GM12878 (cell line): Measurements from ENCODE around the gene ACTR1B. TPM values are rescaled to one million over a fixed set of nuclear protein-coding genes. Genes with fewer than 3 reads are reported as not detected.

Experiments used
- ATF2 ChIP-seq: IDR thresholded peaks from 2 replicates; pipeline ENCODE4 v1.6.1; 2012; ENCODE audit warnings: low read length, inconsistent platforms
- ATF3 ChIP-seq: IDR thresholded peaks from 2 replicates; pipeline ENCODE4 v1.6.1; 2011; ENCODE audit warnings: low read depth, mild to moderate bottlenecking, low read length, moderate library complexity, borderline replicate concordance; ENCODE audit errors: extremely low read depth
- BCL11A ChIP-seq: IDR thresholded peaks from 2 replicates; pipeline ENCODE4 v1.6.1; 2011; ENCODE audit warnings: low read depth, low read length
- CBFB ChIP-seq: IDR thresholded peaks from 2 replicates; pipeline ENCODE4 v1.6.1; 2016; ENCODE audit warnings: antibody characterized with exemption, low read depth
- CHD2 ChIP-seq: IDR thresholded peaks from 2 replicates; pipeline ENCODE4 v1.6.1; 2011; ENCODE audit warnings: low read depth, low read length, improper control_type of control experiment, borderline replicate concordance
- CREB1 ChIP-seq: IDR thresholded peaks from 2 replicates; pipeline ENCODE4 v1.6.1; 2012; ENCODE audit warnings: low read depth, mild to moderate bottlenecking, inconsistent platforms
- EED ChIP-seq: sonication (generic); IDR thresholded peaks from 2 replicates; pipeline ENCODE4 v1.6.1; 2016; ENCODE audit warnings: antibody characterized with exemption, low read depth
- FOXK2 ChIP-seq: fragments of 450-650 bp; IDR thresholded peaks from 2 replicates; pipeline ENCODE4 v1.6.1; 2017; ENCODE audit warnings: mild to moderate bottlenecking, moderate library complexity
- HDGF ChIP-seq: fragments of 450-650 bp; IDR thresholded peaks from 2 replicates; pipeline ENCODE4 v1.6.1; 2016; ENCODE audit warnings: antibody characterized with exemption
- IKZF1 ChIP-seq: fragments of 450-650 bp; conservative IDR thresholded peaks from 2 replicates; pipeline ENCODE4 v1.6.1; 2017; ENCODE audit warnings: antibody characterized with exemption, mild to moderate bottlenecking
- IRF4 ChIP-seq: IDR thresholded peaks from 2 replicates; pipeline ENCODE4 v1.6.1; 2011; ENCODE audit warnings: low read depth, low read length
- KAT2A ChIP-seq: conservative IDR thresholded peaks from 2 replicates; pipeline ENCODE4 v1.6.1; 2011; ENCODE audit warnings: low read depth, low read length; ENCODE audit not compliant: control insufficient read depth
- MEF2B ChIP-seq: fragments of 450-650 bp; IDR thresholded peaks from 2 replicates; pipeline ENCODE4 v1.6.1; 2018; ENCODE audit warnings: mild to moderate bottlenecking, moderate library complexity; ENCODE audit not compliant: partially characterized antibody, poor library complexity, severe bottlenecking
- NBN ChIP-seq: fragments of 450-650 bp; IDR thresholded peaks from 2 replicates; pipeline ENCODE4 v1.6.1; 2016
- NFIC ChIP-seq: IDR thresholded peaks from 2 replicates; pipeline ENCODE4 v1.6.1; 2012; ENCODE audit warnings: low read depth, mild to moderate bottlenecking, inconsistent platforms, low read length, moderate library complexity
- NR2F1 ChIP-seq: fragments of 450-650 bp; conservative IDR thresholded peaks from 2 replicates; pipeline ENCODE4 v1.6.1; 2017; ENCODE audit warnings: mild to moderate bottlenecking
- PRDM15 ChIP-seq: fragments of 450-650 bp; formaldehyde crosslinking; IDR thresholded peaks from 2 replicates; pipeline ENCODE4 v1.4.0; 2020; ENCODE audit warnings: mild to moderate bottlenecking, moderate library complexity
- SMARCA5 ChIP-seq: fragments of 450-650 bp; IDR thresholded peaks from 2 replicates; pipeline ENCODE4 v1.6.1; 2017; ENCODE audit warnings: mild to moderate bottlenecking
- SPI1 ChIP-seq: IDR thresholded peaks from 2 replicates; pipeline ENCODE4 v1.6.1; 2011; ENCODE audit warnings: low read depth, mild to moderate bottlenecking, low read length, moderate library complexity, borderline replicate concordance; ENCODE audit not compliant: insufficient read depth
- YBX1 ChIP-seq: fragments of 450-650 bp; IDR thresholded peaks from 2 replicates; pipeline ENCODE4 v1.6.1; 2016; ENCODE audit warnings: antibody characterized with exemption
- ZBED1 ChIP-seq: IDR thresholded peaks from 2 replicates; pipeline ENCODE4 v1.6.1; 2016; ENCODE audit warnings: borderline replicate concordance
- ZNF24 ChIP-seq: fragments of 450-650 bp; IDR thresholded peaks from 2 replicates; pipeline ENCODE4 v1.6.1; 2017; ENCODE audit warnings: antibody characterized with exemption, mild to moderate bottlenecking
- ZNF274 ChIP-seq: IDR thresholded peaks from one replicate; pipeline ENCODE4 v1.8.0; 2011; ENCODE audit not compliant: insufficient read length, insufficient read depth
- polyA plus RNA-seq, 11 experiments: library from polyadenylated mRNA; depleted of rRNA in 4 of 11; unstranded in 6 of 11; stranded (reverse) in 5 of 11; fragments of >200 nt; fragmentation: Nextera tagmentation in 4 of 11; fragmentation: Illumina TruSeq in 1 of 11; extraction: Ambion mirVana in 4 of 11; extraction: Trizol in 1 of 11; gene quantifications; 1 replicate in 1 of 11; 2 replicates in 10 of 11; pipeline versions ENCODE4 v1.2.1 to v1.2.3, GENCODE V29; 2011 to 2016; ENCODE audit warnings: inconsistent platforms in 2 of 11, missing spikeins in 2 of 11, low read depth in 1 of 11
- total RNA-seq, 4 experiments: library from RNA; depleted of rRNA in 3 of 4; stranded (reverse); fragments of >200 nt in 3 of 4; fragmentation: Illumina TruSeq in 1 of 4; extraction: Trizol in 1 of 4; gene quantifications; 2 replicates each; pipeline versions ENCODE4 v1.2.1 to v1.2.3, GENCODE V29; 2013 to 2021
- TF ChIP-seq, protein P1 (sequence below): fragments of 450-650 bp; IDR thresholded peaks from 2 replicates; pipeline ENCODE4 v1.6.1; 2017; ENCODE audit warnings: mild to moderate bottlenecking

ACTR1B gene
- total and polyA plus RNA-seq, 10 of the 15 experiments (the other 5 are each of a cell fraction or from before 2014, with no cell fraction given): 1.3 to 62.8 (median 44.8) TPM

GRCh38 chr2:97673915-97674283 is 10.1 kb upstream of the ACTR1B start (continued):
- TF ChIP-seq ATF2: peak; percentile 29; the same call in 1 of the 2 replicates
- TF ChIP-seq HDGF: no peak
- TF ChIP-seq NR2F1: 0 out of 2 replicates have a peak, but pooled peaks have one; percentile 20
- TF ChIP-seq IKZF1: peak; percentile 74
- peak; percentile 70; the same call in 1 of the 2 replicates for TF ChIP-seq NBN
- peak; percentile 76; the same call in 1 of the 2 replicates for TF ChIP-seq NFIC
- TF ChIP-seq YBX1: no peak
- no peak for TF ChIP-seq MEF2B
- no peak for TF ChIP-seq IRF4
- no peak for TF ChIP-seq CBFB
- no peak for TF ChIP-seq SMARCA5
- TF ChIP-seq CREB1: peak; percentile 65; the same call in 1 of the 2 replicates
- no peak for TF ChIP-seq KAT2A
- TF ChIP-seq CHD2: peak; percentile 14; the same call in 1 of the 2 replicates
- TF ChIP-seq, protein P1, sequence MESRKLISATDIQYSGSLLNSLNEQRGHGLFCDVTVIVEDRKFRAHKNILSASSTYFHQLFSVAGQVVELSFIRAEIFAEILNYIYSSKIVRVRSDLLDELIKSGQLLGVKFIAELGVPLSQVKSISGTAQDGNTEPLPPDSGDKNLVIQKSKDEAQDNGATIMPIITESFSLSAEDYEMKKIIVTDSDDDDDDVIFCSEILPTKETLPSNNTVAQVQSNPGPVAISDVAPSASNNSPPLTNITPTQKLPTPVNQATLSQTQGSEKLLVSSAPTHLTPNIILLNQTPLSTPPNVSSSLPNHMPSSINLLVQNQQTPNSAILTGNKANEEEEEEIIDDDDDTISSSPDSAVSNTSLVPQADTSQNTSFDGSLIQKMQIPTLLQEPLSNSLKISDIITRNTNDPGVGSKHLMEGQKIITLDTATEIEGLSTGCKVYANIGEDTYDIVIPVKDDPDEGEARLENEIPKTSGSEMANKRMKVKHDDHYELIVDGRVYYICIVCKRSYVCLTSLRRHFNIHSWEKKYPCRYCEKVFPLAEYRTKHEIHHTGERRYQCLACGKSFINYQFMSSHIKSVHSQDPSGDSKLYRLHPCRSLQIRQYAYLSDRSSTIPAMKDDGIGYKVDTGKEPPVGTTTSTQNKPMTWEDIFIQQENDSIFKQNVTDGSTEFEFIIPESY: no peak
- TF ChIP-seq ATF3: no peak
- peak; percentile 69; the same call in 1 of the 2 replicates for TF ChIP-seq EED
- no peak for TF ChIP-seq FOXK2
- no peak for TF ChIP-seq ZBED1
- no peak for TF ChIP-seq SPI1
- TF ChIP-seq PRDM15: no peak
- 0 out of 2 replicates have a peak, but pooled peaks have one; percentile 46 for TF ChIP-seq BCL11A
- TF ChIP-seq ZNF274: no peak
- TF ChIP-seq ZNF24: no peak
